H1 (cell line): ENCODE measurements around the gene RIT2. TPM values are rescaled to one million over a fixed set of nuclear protein-coding genes. Genes with fewer than 3 reads are reported as not detected.

Source experiments
- EP300 ChIP-seq, 2 experiments: IDR thresholded peaks; 1 replicate in 1 of 2; 2 replicates in 1 of 2; pipeline ENCODE4 v1.6.1; 2011 to 2012; ENCODE audit warnings: low read depth in 2 of 2, low read length in 2 of 2, mild to moderate bottlenecking in 2 of 2, borderline replicate concordance in 1 of 2, inconsistent platforms in 1 of 2, moderate library complexity in 1 of 2
- HDAC2 ChIP-seq, 2 experiments: fragments of 300-600 bp in 1 of 2; sonication (generic) in 1 of 2; IDR thresholded peaks; 2 replicates each; pipeline ENCODE4 v1.6.1; 2011 to 2012; ENCODE audit warnings: low read depth in 2 of 2, low read length in 2 of 2, mild to moderate bottlenecking in 2 of 2, moderate library complexity in 2 of 2, borderline replicate concordance in 1 of 2, inconsistent platforms in 1 of 2
- HDAC6 ChIP-seq: IDR thresholded peaks from one replicate; pipeline ENCODE4 v1.7.1; 2012; ENCODE audit warnings: low read depth, mild to moderate bottlenecking, inconsistent platforms, low read length, moderate library complexity
- polyA plus RNA-seq, 7 experiments: library from polyadenylated mRNA; depleted of rRNA in 3 of 7; stranded (reverse) in 5 of 7; unstranded in 2 of 7; fragments of >200 nt in 5 of 7; fragments of 200-250 nt in 2 of 7; gene quantifications; 1 replicate in 5 of 7; 2 replicates in 1 of 7; 4 replicates in 1 of 7; pipeline versions ENCODE4 v1.2.1 to v1.2.3, GENCODE V29; 2011 to 2013; ENCODE audit warnings: missing spikeins in 2 of 7, mixed read lengths in 2 of 7
- total RNA-seq: library from RNA; stranded (reverse); fragmentation: NEBNext Ultra II Directional; extraction: Animal tissue kit (Norgen Biotek cat#: 25700); gene quantifications from 2 replicates; pipeline ENCODE4 v1.2.1, GENCODE V29; 2021
- TF ChIP-seq, protein P1 (sequence below), 3 experiments: IDR thresholded peaks; 1 replicate in 2 of 3; 2 replicates in 1 of 3; pipeline versions ENCODE4 v1.5.1 to v1.6.1; 2011; ENCODE audit warnings: low read length in 3 of 3, mild to moderate bottlenecking in 3 of 3, inconsistent platforms in 2 of 3, low read depth in 1 of 3, moderate library complexity in 1 of 3; ENCODE audit not compliant: insufficient read depth in 1 of 3; ENCODE audit errors: control extremely low read depth in 1 of 3

The RIT2 gene
- total and polyA plus RNA-seq, 2 of the 8 experiments (the other 6 are each of a cell fraction or from before 2014, with no cell fraction given) = 0.67 to 3.2 TPM

DNA sequence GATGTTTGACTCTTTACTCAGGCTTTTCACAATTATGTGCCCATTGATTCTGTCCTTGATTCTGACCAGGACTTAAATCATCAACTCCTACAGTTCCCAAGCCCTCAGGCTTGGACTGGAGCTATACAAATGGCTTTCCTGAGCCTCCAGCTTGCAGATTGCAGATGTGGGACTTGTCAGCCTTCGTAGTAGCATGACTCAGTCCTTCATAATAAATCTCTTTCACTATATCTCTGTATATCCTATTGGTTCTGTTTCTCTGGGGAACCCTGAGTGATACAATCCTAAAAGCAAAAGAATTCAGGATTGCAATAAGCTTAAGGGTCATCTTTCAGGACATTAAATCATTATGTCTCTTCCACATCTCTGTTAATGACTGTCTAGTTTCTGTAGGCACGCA, 356.6 kb downstream of the RIT2 start (continued):
- TF ChIP-seq HDAC2 (IDR thresholded peaks at IDR 0.05; ENCODE audit: borderline replicate concordance in 1 of 2, low read depth in 2 of 2, low read length in 2 of 2) (no peak), HDAC6 (no peak), EP300 (IDR thresholded peaks at IDR 0.05; ENCODE audit: borderline replicate concordance in 1 of 2, low read depth in 2 of 2, low read length in 2 of 2) (no peak)
- TF ChIP-seq, protein P1, sequence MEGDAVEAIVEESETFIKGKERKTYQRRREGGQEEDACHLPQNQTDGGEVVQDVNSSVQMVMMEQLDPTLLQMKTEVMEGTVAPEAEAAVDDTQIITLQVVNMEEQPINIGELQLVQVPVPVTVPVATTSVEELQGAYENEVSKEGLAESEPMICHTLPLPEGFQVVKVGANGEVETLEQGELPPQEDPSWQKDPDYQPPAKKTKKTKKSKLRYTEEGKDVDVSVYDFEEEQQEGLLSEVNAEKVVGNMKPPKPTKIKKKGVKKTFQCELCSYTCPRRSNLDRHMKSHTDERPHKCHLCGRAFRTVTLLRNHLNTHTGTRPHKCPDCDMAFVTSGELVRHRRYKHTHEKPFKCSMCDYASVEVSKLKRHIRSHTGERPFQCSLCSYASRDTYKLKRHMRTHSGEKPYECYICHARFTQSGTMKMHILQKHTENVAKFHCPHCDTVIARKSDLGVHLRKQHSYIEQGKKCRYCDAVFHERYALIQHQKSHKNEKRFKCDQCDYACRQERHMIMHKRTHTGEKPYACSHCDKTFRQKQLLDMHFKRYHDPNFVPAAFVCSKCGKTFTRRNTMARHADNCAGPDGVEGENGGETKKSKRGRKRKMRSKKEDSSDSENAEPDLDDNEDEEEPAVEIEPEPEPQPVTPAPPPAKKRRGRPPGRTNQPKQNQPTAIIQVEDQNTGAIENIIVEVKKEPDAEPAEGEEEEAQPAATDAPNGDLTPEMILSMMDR (IDR thresholded peaks at IDR 0.05; ENCODE audit: control extremely low read depth in 1 of 3, insufficient read depth in 1 of 3, low read depth in 1 of 3, low read length in 3 of 3) = no peak
- TF ChIP-seq, all 59 proteins: peak for 0
